HG03135 (cell line): Measurements from ENCODE around the gene CRB1.
A peak's percentile ranks its signal among the peaks of the same experiment; 100 is the strongest.
"Not testable (repeated sequence)": the region's sequence is repeated elsewhere in the genome, so short reads cannot be mapped to it uniquely, and the experiment has no call there.

Source experiments
- ATAC-seq: cut with Tn5 transposase; IDR thresholded peaks from one replicate; pipeline ENCODE4 v1.9.1; 2021; ENCODE audit warnings: mild to moderate bottlenecking, moderate library complexity; ENCODE audit not compliant: unreplicated experiment

CRB1 gene

GRCh38 chr1:197394831-197395608 lies 127.0 kb downstream of the CRB1 start:
- no peak for ATAC-seq

- no peak for ATAC-seq
These were observed 129.8 kb downstream of the CRB1 start for GRCh38 chr1:197397895-197398294.

- peak; percentile 95 for ATAC-seq
These were observed 131.9 kb downstream of the CRB1 start for GRCh38 chr1:197399755-197400521.

GRCh38 chr1:197400522-197400902 lies 132.5 kb downstream of the CRB1 start:
- ATAC-seq, result no peak

GRCh38 chr1:197402189-197402588 lies 134.1 kb downstream of the CRB1 start:
- ATAC-seq, result no peak

GRCh38 chr1:197404774-197405173 lies 136.7 kb downstream of the CRB1 start:
- not testable (repeated sequence) for ATAC-seq

- ATAC-seq, result not testable (repeated sequence)
These were observed 137.6 kb downstream of the CRB1 start for GRCh38 chr1:197405614-197406013.

GRCh38 chr1:197413564-197413963 lies 145.5 kb downstream of the CRB1 start:
- no peak for ATAC-seq

- no peak for ATAC-seq
These were observed 147.2 kb downstream of the CRB1 start for GRCh38 chr1:197415221-197415620.

GRCh38 chr1:197418693-197419092 lies 150.6 kb downstream of the CRB1 start:
- no peak for ATAC-seq

- ATAC-seq, result no peak
These were observed 154.9 kb downstream of the CRB1 start for GRCh38 chr1:197422993-197423392.

GRCh38 chr1:197424380-197424779 lies 156.3 kb downstream of the CRB1 start:
- no peak for ATAC-seq

GRCh38 chr1:197429372-197429771 lies 161.3 kb downstream of the CRB1 start:
- ATAC-seq, result no peak

GRCh38 chr1:197435224-197435623 lies 167.2 kb downstream of the CRB1 start:
- ATAC-seq, result no peak

GRCh38 chr1:197437601-197438000 lies 169.5 kb downstream of the CRB1 start:
- no peak for ATAC-seq

GRCh38 chr1:197438010-197438790 lies 170.1 kb downstream of the CRB1 start:
- ATAC-seq, result no peak

- no peak for ATAC-seq
These were observed 171.7 kb downstream of the CRB1 start for GRCh38 chr1:197439708-197440280.

- ATAC-seq, result no peak
These were observed 172.7 kb downstream of the CRB1 start for GRCh38 chr1:197440715-197441114.

- no peak for ATAC-seq
These were observed 174.0 kb downstream of the CRB1 start for GRCh38 chr1:197441999-197442414.

- no peak for ATAC-seq
These were observed 176.7 kb downstream of the CRB1 start for GRCh38 chr1:197444755-197445154.
